IPS-15b (cell line): ENCODE measurements around the gene TBXAS1.

Experiments used
- H3K27me3 ChIP-seq: one replicate; pipeline ENCODE4 v1.6.1; 2013; ENCODE audit warnings: low read length; ENCODE audit not compliant: control insufficient read depth, insufficient read depth
- H3K36me3 ChIP-seq: one replicate; pipeline ENCODE4 v1.6.1; 2013; ENCODE audit warnings: low read length; ENCODE audit not compliant: control insufficient read depth, insufficient read depth
- H3K4me1 ChIP-seq: one replicate; pipeline ENCODE4 v1.6.1; 2013; ENCODE audit warnings: mild to moderate bottlenecking, low read length; ENCODE audit not compliant: control insufficient read depth, insufficient read depth
- H3K4me3 ChIP-seq: one replicate; pipeline ENCODE4 v1.5.1; 2013; ENCODE audit warnings: low read depth, low read length
- H3K9ac ChIP-seq: one replicate; pipeline ENCODE4 v1.6.1; 2013; ENCODE audit warnings: low read depth, mild to moderate bottlenecking, low read length
- H3K9me3 ChIP-seq: one replicate; pipeline ENCODE4 v1.6.1; 2013; ENCODE audit warnings: mild to moderate bottlenecking, low read length; ENCODE audit not compliant: control insufficient read depth, insufficient read depth

TBXAS1 gene

DNA sequence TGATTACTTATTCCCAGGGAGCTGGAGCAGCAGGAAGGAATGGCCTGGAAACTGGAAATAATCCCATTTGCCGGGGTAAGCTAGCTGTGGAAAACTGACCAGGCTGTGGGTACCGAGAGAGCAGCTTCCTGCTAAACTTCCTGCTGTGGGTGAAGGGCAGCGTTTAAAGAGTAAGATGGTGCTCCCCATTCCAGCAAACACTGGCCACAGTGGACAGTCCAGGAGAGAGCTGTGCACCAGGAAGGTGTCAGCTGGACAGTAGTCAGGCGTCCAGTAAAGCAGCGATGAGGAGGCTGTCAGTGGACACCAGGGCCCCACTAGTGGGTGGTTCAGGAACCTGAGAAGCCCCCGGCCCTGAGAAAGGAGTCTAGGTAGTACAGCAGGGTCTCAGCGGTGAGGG, 55.4 kb downstream of the TBXAS1 start:
- Histone ChIP-seq H3K4me3 (no peak overlapping the region), H3K27me3 (no peaks in the 10 kb centered on the region), H3K36me3 (no peaks in the 10 kb centered on the region), H3K9me3 (no peaks in the 10 kb centered on the region), H3K9ac (no peak overlapping the region), H3K4me1 (no peaks in the 10 kb centered on the region)

DNA sequence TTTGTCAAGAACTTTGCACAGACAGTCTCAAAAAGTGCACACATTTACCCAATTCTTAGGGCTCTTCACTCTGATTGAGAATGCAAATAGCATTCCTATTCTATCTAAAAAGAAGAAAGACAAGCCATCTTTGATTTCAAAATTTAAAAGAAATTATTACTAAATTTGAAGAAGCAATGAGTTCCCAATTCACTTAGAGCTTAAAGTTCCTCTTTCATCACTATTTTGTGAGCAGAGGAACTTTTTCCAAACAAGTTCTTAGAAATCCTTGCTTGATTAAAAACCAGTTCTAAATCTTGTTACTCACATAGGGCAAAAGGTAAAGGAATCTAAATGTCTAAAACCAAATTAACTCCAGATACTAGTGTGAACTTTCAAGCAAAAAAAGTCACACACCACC, 56.4 kb downstream of the TBXAS1 start:
- Histone ChIP-seq H3K4me1 (no peaks in the 10 kb centered on the region), H3K27me3 (no peaks in the 10 kb centered on the region), H3K9me3 (no peaks in the 10 kb centered on the region), H3K36me3 (no peaks in the 10 kb centered on the region), H3K9ac (no peak overlapping the region), H3K4me3 (no peak overlapping the region)

DNA sequence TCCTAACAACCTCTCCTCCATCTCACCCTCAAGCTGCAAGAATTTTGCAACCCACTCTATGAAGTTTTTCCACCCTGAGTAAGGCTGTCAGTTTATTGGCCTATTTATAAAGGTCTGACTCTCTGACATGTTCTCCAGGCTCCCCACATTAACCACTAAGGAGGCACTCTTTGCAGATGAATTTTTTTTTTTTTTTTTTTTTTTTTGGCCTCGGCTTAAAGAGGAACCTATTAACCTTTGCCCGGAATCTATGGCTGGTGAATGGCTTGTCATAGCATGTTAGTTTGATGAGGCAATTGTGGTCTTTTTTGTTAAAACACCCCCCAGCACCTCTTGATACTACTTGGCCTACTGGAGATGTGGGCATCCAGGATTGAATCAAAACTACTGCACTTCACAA, 57.1 kb downstream of the TBXAS1 start:
- no peaks in the 10 kb centered on the region for H3K9me3 ChIP-seq
- H3K9ac ChIP-seq = no peak overlapping the region
- H3K4me3 ChIP-seq = no peak overlapping the region
- H3K36me3 ChIP-seq = no peaks in the 10 kb centered on the region
- H3K4me1 ChIP-seq = no peaks in the 10 kb centered on the region
- no peaks in the 10 kb centered on the region for H3K27me3 ChIP-seq

DNA sequence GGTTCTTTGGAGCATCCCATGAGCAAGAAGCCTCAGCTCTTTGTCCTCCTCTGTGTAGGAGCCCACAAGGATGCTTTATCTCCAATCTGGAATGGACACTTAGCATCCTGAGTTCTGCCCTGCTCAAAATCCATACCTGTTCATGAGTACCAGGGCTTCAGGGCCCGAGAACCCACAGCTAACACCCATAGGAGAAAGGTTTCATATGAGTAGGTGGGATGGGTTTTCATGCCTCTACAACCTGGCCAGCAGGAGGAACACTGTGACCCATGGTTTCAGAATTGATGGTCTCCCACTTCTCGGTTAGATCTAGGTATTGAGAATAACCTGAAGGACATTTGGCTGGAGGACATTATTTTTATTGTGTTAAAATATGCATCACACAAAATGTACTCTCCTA, 57.8 kb downstream of the TBXAS1 start:
- Histone ChIP-seq H3K27me3 (no peaks in the 10 kb centered on the region), H3K9me3 (no peaks in the 10 kb centered on the region), H3K9ac (no peak overlapping the region), H3K4me3 (no peak overlapping the region), H3K4me1 (no peaks in the 10 kb centered on the region), H3K36me3 (no peaks in the 10 kb centered on the region)

DNA sequence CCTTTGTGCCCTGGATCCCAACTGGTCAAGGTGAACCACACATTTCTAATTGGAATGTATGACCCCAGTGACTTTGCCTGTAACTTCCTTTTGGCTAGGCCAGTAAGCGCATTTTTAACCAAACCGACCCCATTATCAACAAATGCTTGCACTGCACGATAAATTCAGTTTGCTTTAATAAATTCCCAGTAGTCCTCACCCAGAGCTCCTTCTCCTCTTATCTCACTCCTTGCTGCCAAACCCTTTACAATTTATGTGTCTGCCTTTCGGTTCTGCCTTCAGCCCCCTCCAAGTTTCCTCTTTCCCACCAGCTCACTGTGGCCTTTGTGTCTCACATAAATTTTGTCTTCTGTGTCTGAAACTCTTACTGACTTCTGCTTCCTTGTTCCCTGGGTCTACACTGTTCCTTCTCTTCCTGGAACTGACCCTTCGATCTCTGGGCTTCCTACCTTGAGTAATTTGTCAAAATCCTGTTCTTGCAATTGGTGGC, 59.0 kb downstream of the TBXAS1 start:
- H3K36me3 ChIP-seq = no peaks in the 10 kb centered on the region
- no peaks in the 10 kb centered on the region for H3K27me3 ChIP-seq
- no peak overlapping the region for H3K9ac ChIP-seq
- H3K4me1 ChIP-seq = no peaks in the 10 kb centered on the region
- no peaks in the 10 kb centered on the region for H3K9me3 ChIP-seq
- no peak overlapping the region for H3K4me3 ChIP-seq

DNA sequence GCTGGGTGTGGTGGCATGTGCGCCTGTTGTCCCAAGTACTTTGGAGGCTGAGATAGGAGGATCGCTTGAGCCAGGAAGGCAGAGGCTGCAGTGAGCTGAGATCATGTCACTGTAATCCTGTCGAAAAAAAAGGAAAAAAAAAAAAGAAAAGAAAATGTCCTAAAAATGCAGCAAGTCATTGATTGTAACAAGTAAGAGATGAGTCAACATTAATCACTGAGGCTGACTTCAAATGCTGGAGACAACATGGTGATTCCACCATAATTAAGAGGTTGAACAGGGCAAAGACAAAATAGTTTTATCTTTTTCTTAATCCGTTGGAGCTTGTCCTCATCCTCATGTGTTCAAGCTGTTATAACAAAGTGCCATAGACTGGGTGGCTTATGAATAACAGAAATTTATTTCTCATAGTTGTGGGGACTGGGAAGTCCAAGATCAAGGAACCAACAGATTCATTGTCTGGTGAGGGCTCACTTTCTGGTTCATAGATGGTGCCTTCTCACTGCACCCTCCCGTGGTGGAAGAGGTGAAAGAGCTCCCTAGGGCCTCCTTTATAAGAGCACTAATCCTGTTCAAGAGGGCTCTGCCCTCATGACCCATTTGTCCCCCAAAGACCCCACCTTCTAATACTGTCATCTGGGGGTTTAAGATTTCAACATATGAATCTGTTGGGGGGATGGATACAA, 60.3 kb downstream of the TBXAS1 start:
- Histone ChIP-seq H3K9ac (no peak overlapping the region), H3K4me3 (no peak overlapping the region), H3K27me3 (no peaks in the 10 kb centered on the region), H3K4me1 (no peaks in the 10 kb centered on the region), H3K9me3 (no peaks in the 10 kb centered on the region), H3K36me3 (no peaks in the 10 kb centered on the region)

DNA sequence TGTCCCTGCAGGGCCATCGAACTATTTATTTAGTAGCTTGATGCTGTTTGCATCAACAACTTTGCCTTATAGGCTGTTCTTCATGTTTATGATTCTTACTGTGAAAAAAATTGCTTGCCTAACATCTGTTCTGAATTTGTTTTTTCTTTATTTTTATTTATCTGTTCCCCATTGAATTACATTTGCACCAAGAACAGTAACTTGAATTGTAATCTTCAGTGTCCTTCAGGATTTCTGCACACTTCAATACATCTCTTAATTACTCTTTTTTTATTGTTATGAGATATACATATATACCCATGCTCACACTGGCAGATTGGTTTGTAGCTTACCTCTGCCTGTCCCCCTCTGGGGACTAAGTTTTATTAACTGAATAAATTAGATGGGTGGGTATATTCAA, 64.4 kb downstream of the TBXAS1 start:
- Histone ChIP-seq H3K9ac (no peak overlapping the region), H3K4me3 (no peak overlapping the region), H3K36me3 (no peaks in the 10 kb centered on the region), H3K9me3 (no peaks in the 10 kb centered on the region), H3K27me3 (no peaks in the 10 kb centered on the region), H3K4me1 (no peaks in the 10 kb centered on the region)

DNA sequence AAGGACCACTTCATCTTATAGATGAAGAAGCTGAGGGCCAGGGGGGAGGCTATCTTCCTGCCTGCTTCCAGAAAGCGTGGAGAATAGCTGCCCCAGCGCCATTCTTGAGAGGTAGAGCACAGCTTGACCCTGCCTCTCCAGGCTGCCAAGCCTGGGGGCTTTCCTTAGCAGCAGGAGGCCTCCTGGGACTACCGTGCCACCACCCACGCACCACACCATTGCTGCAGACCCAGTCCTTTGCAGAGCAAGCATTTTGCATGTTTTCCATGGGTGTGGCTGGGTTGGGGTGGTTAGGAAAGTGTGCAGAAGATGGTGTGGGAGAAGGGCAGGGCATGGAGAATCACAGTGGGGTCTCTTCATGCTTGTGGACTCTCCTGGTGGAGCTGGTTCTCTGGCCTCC, 64.9 kb downstream of the TBXAS1 start:
- H3K9ac ChIP-seq = no peak overlapping the region
- no peak overlapping the region for H3K4me3 ChIP-seq
- no peaks in the 10 kb centered on the region for H3K9me3 ChIP-seq
- no peaks in the 10 kb centered on the region for H3K4me1 ChIP-seq
- no peaks in the 10 kb centered on the region for H3K27me3 ChIP-seq
- H3K36me3 ChIP-seq = no peaks in the 10 kb centered on the region

DNA sequence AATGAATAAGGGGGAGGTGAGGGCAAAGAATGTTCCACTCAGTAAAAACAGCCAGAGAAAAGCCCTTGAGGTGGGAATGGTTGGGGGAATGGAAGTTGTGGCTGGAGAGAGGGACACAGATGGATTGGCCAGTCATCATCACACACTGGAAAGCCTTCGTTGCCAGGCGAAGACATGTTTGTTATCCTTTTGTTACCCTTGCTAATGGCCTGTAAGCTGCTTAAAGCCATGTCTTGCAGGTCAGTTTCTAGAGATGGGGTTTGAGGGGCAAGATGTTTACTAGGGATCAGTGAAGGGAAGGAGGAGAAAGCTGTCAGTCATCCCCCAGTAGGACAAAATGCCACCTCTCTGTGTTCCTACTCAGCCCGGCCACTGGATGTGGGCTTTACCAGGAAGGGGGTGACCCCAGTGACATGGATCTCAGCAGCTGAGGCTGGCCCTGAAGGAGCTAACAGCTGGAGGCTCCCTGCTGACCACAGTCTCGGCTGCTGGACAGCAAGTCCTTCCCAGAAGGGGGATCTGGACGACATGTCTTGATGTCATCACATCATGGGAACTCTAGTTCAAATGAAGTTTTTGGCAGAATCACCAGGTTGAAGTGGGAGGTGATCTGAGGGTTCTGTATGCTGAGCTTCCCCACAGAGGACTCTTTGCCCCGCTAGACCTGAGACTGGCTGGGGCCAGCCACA, 66.2 kb downstream of the TBXAS1 start:
- no peaks in the 10 kb centered on the region for H3K4me1 ChIP-seq

DNA sequence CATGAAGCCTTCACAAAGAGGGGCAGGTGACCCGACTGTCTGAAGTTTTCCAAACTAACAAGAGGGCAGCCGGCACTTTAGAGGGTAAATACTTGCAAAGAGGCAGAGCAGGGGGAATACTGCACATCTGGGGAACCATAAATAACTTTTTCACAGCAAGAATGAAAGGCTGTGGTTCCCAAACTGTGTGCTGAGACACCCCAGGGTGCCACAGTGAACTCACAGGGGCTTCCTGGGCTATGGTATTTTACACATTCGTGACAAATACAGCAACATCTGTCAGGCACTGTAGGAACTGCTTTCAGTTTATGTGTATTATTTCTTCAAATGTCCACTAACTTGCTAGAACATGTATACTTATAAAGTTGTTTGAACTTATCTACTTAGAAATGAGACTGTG, 67.2 kb downstream of the TBXAS1 start:
- no peak overlapping the region for H3K4me3 ChIP-seq
- no peaks in the 10 kb centered on the region for H3K4me1 ChIP-seq
- no peaks in the 10 kb centered on the region for H3K9me3 ChIP-seq
- H3K36me3 ChIP-seq = no peaks in the 10 kb centered on the region
- H3K9ac ChIP-seq = no peak overlapping the region
- H3K27me3 ChIP-seq = no peaks in the 10 kb centered on the region

More for the DNA sequence above, 66.2 kb downstream of the TBXAS1 start:
- H3K9ac ChIP-seq = no peak overlapping the region
- H3K27me3 ChIP-seq = no peaks in the 10 kb centered on the region
- no peaks in the 10 kb centered on the region for H3K9me3 ChIP-seq
- no peak overlapping the region for H3K4me3 ChIP-seq
- H3K36me3 ChIP-seq = no peaks in the 10 kb centered on the region

DNA sequence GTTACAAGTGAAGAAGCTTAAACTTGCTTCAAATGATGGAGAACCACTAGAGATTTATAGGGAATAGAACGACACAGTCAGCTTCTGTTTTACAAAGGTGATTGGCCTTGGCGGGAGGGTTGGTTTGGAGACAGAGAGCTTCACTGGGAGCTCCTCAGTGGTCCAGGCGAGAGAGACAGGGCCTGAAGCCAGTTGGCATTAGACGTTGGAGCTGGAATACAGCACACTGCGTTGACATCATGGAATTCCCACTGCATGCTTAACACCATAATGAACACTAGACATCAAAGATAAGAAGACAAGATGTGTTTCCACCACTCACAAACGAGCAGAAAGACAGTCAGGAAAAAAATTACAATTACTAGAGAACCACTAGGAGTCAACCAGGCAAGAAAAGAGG, 67.8 kb downstream of the TBXAS1 start:
- H3K4me3 ChIP-seq = no peak overlapping the region

DNA sequence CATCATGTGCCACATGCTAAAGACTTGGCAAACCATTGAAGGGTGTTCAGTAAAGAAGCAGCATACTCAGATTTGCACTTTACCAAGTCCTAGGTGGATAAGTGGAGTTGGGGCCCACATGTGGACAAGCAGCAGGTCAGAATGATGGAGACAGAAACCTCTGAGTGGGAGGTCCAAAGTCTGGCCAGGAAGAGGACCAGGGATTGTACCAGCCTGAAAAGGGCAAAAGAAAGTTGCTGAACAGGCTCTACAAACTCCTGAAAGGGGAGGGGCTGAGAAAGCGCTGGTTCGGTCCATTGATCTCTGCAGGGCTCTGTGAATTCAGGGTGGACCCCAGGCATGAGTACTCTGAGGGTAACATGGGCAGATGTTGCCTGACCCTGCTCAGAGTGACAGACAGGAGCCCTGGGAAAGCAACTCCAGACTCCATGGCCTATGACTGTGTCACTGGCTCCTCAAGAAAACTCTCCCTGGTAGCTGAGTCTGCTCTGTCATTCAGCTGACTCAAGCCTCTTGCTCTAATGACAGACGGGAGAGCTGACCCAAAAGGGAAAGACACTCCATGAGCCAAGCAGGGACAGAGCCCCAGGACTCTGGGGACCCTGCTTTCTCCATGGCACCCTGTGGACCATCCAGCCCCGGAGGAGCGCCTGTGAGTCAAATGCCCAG, 68.5 kb downstream of the TBXAS1 start:
- Histone ChIP-seq H3K9me3 (no peaks in the 10 kb centered on the region), H3K4me1 (no peaks in the 10 kb centered on the region), H3K9ac (no peak overlapping the region), H3K27me3 (no peaks in the 10 kb centered on the region), H3K4me3 (no peak overlapping the region), H3K36me3 (no peaks in the 10 kb centered on the region)

More for the DNA sequence above, 67.8 kb downstream of the TBXAS1 start:
- Histone ChIP-seq H3K36me3 (no peaks in the 10 kb centered on the region), H3K27me3 (no peaks in the 10 kb centered on the region), H3K9me3 (no peaks in the 10 kb centered on the region), H3K9ac (no peak overlapping the region), H3K4me1 (no peaks in the 10 kb centered on the region)
